Measurements from ENCODE around the gene OGDH. TPM values are rescaled to one million over a fixed set of nuclear protein-coding genes. Genes with fewer than 3 reads are reported as not detected.

OGDH gene
- total RNA-seq, 3 donors from 2014 or later (not counting 1 experiment from before 2014, with no cell fraction given): 69.2 to 86.7 (median 81.4) TPM

DNA sequence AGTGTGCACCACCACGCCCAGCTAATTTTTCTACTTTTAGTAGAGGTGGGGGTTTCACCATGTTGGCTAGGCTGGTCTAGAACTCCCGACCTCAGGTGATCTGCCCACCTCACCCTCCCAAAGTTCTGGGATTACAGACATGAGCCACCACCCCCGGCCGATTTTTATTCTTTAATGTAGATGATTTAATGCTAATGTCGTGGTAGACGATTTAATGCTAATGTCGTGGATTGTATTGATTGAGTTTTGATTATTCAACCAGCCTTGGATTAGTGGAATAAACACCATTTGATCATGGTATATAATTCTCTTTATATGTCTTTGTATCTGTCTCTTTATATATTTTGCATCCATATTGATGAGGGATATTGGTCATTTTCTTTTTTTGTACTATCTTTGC lies 52.6 kb downstream of the OGDH start:
- TF ChIP-seq, protein P1, sequence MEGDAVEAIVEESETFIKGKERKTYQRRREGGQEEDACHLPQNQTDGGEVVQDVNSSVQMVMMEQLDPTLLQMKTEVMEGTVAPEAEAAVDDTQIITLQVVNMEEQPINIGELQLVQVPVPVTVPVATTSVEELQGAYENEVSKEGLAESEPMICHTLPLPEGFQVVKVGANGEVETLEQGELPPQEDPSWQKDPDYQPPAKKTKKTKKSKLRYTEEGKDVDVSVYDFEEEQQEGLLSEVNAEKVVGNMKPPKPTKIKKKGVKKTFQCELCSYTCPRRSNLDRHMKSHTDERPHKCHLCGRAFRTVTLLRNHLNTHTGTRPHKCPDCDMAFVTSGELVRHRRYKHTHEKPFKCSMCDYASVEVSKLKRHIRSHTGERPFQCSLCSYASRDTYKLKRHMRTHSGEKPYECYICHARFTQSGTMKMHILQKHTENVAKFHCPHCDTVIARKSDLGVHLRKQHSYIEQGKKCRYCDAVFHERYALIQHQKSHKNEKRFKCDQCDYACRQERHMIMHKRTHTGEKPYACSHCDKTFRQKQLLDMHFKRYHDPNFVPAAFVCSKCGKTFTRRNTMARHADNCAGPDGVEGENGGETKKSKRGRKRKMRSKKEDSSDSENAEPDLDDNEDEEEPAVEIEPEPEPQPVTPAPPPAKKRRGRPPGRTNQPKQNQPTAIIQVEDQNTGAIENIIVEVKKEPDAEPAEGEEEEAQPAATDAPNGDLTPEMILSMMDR (IDR thresholded peaks at IDR 0.05): no peak
- ATAC-seq (no peak), DNase-seq (no peak)
- Mint-ChIP-seq H3K27ac (no peak overlapping the region), H3K9me3 (peaks cover 4% of the 10 kb centered on the region in 2 donors), H3K27me3 (ENCODE audit: low read depth in 2 of 2) (no peaks in the 10 kb centered on the region), H3K36me3 (peaks cover 19% of the 10 kb centered on the region), H3K4me3 (no peak overlapping the region), H3K4me1 (peaks cover 0 to 5% of the 10 kb centered on the region in 2 donors)
- WGBS (ENCODE audit: insufficient coverage): no CpG with 5 or more reads among the region's 7 CpGs
- Histone ChIP-seq H3K4me1 (ENCODE audit: control insufficient read depth, insufficient read depth, low read length) (no peaks in the 10 kb centered on the region), H3K27ac (ENCODE audit: low read length) (no peak overlapping the region), H3K36me3 (ENCODE audit: control insufficient read depth, insufficient read depth, low read length) (peaks cover 37% of the 10 kb centered on the region), H3K4me3 (ENCODE audit: low read length) (no peak overlapping the region), H3K9me3 (ENCODE audit: control insufficient read depth, insufficient read depth, low read length) (peaks cover 10% of the 10 kb centered on the region), H3K27me3 (ENCODE audit: control insufficient read depth, insufficient read depth, low read length) (no peaks in the 10 kb centered on the region)
- intact Hi-C loops (cut with micrococcal nuclease): no loop called here

- H3K27ac ChIP-seq (ENCODE audit: low read length): no peak overlapping the region
- no peak for ATAC-seq
- peaks cover 10% of the 10 kb centered on the region for H3K9me3 ChIP-seq (ENCODE audit: control insufficient read depth, insufficient read depth, low read length)
- no peaks in the 10 kb centered on the region for H3K27me3 Mint-ChIP-seq (ENCODE audit: low read depth in 2 of 2)
- peaks cover 19% of the 10 kb centered on the region for H3K36me3 Mint-ChIP-seq
- no peaks in the 10 kb centered on the region for H3K27me3 ChIP-seq (ENCODE audit: control insufficient read depth, insufficient read depth, low read length)
- H3K4me1 ChIP-seq (ENCODE audit: control insufficient read depth, insufficient read depth, low read length): no peaks in the 10 kb centered on the region
- TF ChIP-seq, protein P1 (IDR thresholded peaks at IDR 0.05): no peak
- DNase-seq: no peak
- no peak overlapping the region for H3K4me3 ChIP-seq (ENCODE audit: low read length)
- intact Hi-C loops (cut with micrococcal nuclease): no loop called here
- 89% methylated on average over 2 of the region's 2 CpGs for WGBS (ENCODE audit: insufficient coverage)
- H3K27ac Mint-ChIP-seq: peak overlapping the region in 1 of 2 donors; percentile 4
- peaks cover 4% of the 10 kb centered on the region in 2 donors for H3K9me3 Mint-ChIP-seq
- H3K36me3 ChIP-seq (ENCODE audit: control insufficient read depth, insufficient read depth, low read length): peaks cover 30% of the 10 kb centered on the region
- peaks cover 3 to 5% of the 10 kb centered on the region in 2 donors for H3K4me1 Mint-ChIP-seq
- no peak overlapping the region for H3K4me3 Mint-ChIP-seq
Measured at GRCh38 chr7:44661233-44661632, 54.8 kb downstream of the OGDH start.

GRCh38 chr7:44664780-44665461 lies 58.5 kb downstream of the OGDH start:
- TF ChIP-seq, protein P1 (IDR thresholded peaks at IDR 0.05): no peak
- H3K36me3 ChIP-seq (ENCODE audit: control insufficient read depth, insufficient read depth, low read length): peaks cover 42% of the 10 kb centered on the region
- Mint-ChIP-seq H3K4me1 (peaks cover 2 to 5% of the 10 kb centered on the region in 2 donors), H3K9me3 (peaks cover 4% of the 10 kb centered on the region in 2 donors), H3K27me3 (ENCODE audit: low read depth in 2 of 2) (no peaks in the 10 kb centered on the region), H3K4me3 (no peak overlapping the region), H3K27ac (no peak overlapping the region), H3K36me3 (peaks cover 19% of the 10 kb centered on the region)
- peaks cover 10% of the 10 kb centered on the region for H3K9me3 ChIP-seq (ENCODE audit: control insufficient read depth, insufficient read depth, low read length)
- no peaks in the 10 kb centered on the region for H3K27me3 ChIP-seq (ENCODE audit: control insufficient read depth, insufficient read depth, low read length)
- 94% methylated on average over 3 of the region's 4 CpGs for WGBS (ENCODE audit: insufficient coverage)
- DNase-seq: no peak
- H3K27ac ChIP-seq (ENCODE audit: low read length): no peak overlapping the region
- H3K4me3 ChIP-seq (ENCODE audit: low read length): no peak overlapping the region
- intact Hi-C loops (cut with micrococcal nuclease): no loop called here
- no peaks in the 10 kb centered on the region for H3K4me1 ChIP-seq (ENCODE audit: control insufficient read depth, insufficient read depth, low read length)
- ATAC-seq: no peak

Data from natural killer cell (primary cell).